ENCODE results near the gene POMGNT1. TPM values are rescaled to one million over a fixed set of nuclear protein-coding genes. Genes with fewer than 3 reads are reported as not detected.
A peak's percentile ranks its signal among the peaks of the same experiment; 100 is the strongest.

The POMGNT1 gene
- polyA plus RNA-seq, 1 donor (not counting 4 experiments of a cell fraction or from before 2014, with no cell fraction given) = 49.6 TPM

DNA sequence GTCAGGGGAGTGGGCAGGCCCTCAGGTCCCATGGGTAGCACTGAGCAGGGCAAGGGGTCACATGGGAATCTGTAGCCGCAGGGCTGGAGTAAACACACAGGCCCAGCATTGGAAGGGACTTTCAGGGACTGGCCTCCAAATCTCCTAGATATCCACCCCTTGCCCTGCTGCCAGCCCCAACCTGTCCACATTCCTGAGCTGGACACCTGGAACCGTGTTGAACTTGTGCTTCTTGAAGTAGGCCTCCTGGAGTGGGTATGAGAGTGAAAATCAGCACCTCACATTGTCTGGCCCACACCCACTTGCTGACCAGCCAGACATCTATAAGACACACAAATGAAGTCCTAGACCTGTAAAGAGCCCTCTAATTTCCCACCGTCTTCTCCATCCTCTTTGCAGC lies 7.7 kb downstream of the POMGNT1 start:
- Histone ChIP-seq H3K27me3 (ENCODE audit: control insufficient read depth, extremely low read depth, insufficient read depth, low read length) (no peaks in the 10 kb centered on the region), H3K4me3 (ENCODE audit: control insufficient read depth in 2 of 3, extremely low read depth in 1 of 3, insufficient read depth in 2 of 3, low read depth in 1 of 3, low read length in 3 of 3) (no peak overlapping the region), H3K9ac (ENCODE audit: control insufficient read depth, extremely low read depth, insufficient read depth, low read length) (no peak overlapping the region), H3K9me3 (ENCODE audit: control insufficient read depth, low read depth, low read length) (no peaks in the 10 kb centered on the region), H3K9me1 (ENCODE audit: control insufficient read depth, extremely low read depth, insufficient read depth, low read length) (peaks cover 4% of the 10 kb centered on the region), H3K4me2 (ENCODE audit: control insufficient read depth, extremely low read depth, insufficient read depth, low read depth, low read length) (no peak overlapping the region), H3K27ac (ENCODE audit: control insufficient read depth, insufficient read depth, low read length) (no peak overlapping the region), H3K79me2 (ENCODE audit: control insufficient read depth, insufficient read depth, low read length) (no peaks in the 10 kb centered on the region), H3K36me3 (ENCODE audit: control insufficient read depth in 2 of 2, extremely low read depth in 1 of 2, insufficient read depth in 2 of 2, low read length in 2 of 2) (peaks cover 27 to 42% of the 10 kb centered on the region in 2 experiments), H4K20me1 (ENCODE audit: control insufficient read depth, extremely low read depth, insufficient read depth, low read length) (no peaks in the 10 kb centered on the region), H3K4me1 (ENCODE audit: control insufficient read depth, extremely low read depth, insufficient read depth, low read length) (peaks cover 28% of the 10 kb centered on the region), H2AFZ (ENCODE audit: control insufficient read depth, low read length) (no peak overlapping the region)
- dilution Hi-C loops (cut with MboI; ENCODE audit: extremely low pct_ligation_motif_present, low sequenced_read_pairs) = loop anchor here (25.0 kb wide), 1 partner anchor 153 kb away; no protein-coding TSS in a partner anchor
- TF ChIP-seq, protein P1, sequence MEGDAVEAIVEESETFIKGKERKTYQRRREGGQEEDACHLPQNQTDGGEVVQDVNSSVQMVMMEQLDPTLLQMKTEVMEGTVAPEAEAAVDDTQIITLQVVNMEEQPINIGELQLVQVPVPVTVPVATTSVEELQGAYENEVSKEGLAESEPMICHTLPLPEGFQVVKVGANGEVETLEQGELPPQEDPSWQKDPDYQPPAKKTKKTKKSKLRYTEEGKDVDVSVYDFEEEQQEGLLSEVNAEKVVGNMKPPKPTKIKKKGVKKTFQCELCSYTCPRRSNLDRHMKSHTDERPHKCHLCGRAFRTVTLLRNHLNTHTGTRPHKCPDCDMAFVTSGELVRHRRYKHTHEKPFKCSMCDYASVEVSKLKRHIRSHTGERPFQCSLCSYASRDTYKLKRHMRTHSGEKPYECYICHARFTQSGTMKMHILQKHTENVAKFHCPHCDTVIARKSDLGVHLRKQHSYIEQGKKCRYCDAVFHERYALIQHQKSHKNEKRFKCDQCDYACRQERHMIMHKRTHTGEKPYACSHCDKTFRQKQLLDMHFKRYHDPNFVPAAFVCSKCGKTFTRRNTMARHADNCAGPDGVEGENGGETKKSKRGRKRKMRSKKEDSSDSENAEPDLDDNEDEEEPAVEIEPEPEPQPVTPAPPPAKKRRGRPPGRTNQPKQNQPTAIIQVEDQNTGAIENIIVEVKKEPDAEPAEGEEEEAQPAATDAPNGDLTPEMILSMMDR (optimal IDR thresholded peaks at IDR 0.05 in 1 of 3, IDR thresholded peaks at IDR 0.05 in 1 of 3, conservative IDR thresholded peaks at IDR 0.05 in 1 of 3; ENCODE audit: extremely low read depth in 1 of 3, insufficient read depth in 2 of 3, low read length in 3 of 3) = no peak
- no peak for TF ChIP-seq EZH2 (IDR thresholded peaks at IDR 0.05; ENCODE audit: low read length)
- peak; percentile 67 for FAIRE-seq
- no peak for DNase-seq (ENCODE audit: low read depth, low spot score)

DNA sequence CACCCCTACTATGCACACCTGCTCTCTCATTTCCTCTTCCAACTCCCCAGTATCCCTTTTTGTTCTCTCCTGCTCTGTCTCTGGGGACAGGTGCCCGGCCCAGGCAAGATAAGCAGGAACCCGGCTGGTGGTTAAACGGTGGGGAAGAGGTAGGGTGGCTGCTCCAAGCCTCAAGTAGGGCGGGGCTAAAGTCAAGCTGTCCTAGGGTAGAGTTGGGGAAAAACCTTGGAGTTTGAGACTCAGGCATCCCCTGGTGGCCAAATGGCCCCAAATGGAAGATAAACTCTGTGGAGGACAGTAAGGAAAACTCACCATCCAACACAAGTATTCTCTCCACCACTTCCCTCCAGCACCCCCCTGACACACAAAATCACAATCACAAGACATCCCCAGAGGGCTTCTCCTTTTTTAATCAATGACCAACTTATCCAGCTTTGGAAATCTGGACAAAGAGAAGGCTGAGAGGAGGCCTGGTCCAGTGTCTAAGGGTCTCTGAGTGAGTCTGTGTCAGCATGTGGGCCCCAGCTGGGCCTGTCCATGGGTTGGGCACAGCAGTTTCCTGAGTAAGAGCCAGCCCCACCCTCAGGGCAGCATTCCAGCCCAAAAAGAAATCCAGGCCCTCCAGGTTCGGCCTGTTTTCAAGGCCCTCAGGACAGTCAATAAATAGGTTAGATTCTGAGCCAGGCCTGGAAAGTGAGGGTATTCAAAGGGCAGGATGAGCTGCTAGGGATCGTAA lies 9.8 kb downstream of the POMGNT1 start:
- peak overlapping the region; percentile 43 for H3K9ac ChIP-seq (ENCODE audit: control insufficient read depth, extremely low read depth, insufficient read depth, low read length)
- peaks cover 36 to 41% of the 10 kb centered on the region in 2 experiments for H3K36me3 ChIP-seq (ENCODE audit: control insufficient read depth in 2 of 2, extremely low read depth in 1 of 2, insufficient read depth in 2 of 2, low read length in 2 of 2)
- peaks cover 8% of the 10 kb centered on the region for H3K9me1 ChIP-seq (ENCODE audit: control insufficient read depth, extremely low read depth, insufficient read depth, low read length)

More for the DNA sequence above, 9.8 kb downstream of the POMGNT1 start:
- DNase-seq (ENCODE audit: low read depth, low spot score) = no peak
- no peak overlapping the region for H2AFZ ChIP-seq (ENCODE audit: control insufficient read depth, low read length)
- H3K4me2 ChIP-seq (ENCODE audit: control insufficient read depth, extremely low read depth, insufficient read depth, low read depth, low read length) = peak overlapping the region; percentile 42
- peak overlapping the region; percentile 58 for H3K27ac ChIP-seq (ENCODE audit: control insufficient read depth, insufficient read depth, low read length)
- dilution Hi-C loops (cut with MboI; ENCODE audit: extremely low pct_ligation_motif_present, low sequenced_read_pairs) = loop anchor here (25.0 kb wide), 1 partner anchor 151 kb away; no protein-coding TSS in a partner anchor
- H3K9me3 ChIP-seq (ENCODE audit: control insufficient read depth, low read depth, low read length) = no peaks in the 10 kb centered on the region
- no peak overlapping the region for H3K4me3 ChIP-seq (ENCODE audit: control insufficient read depth in 2 of 3, extremely low read depth in 1 of 3, insufficient read depth in 2 of 3, low read depth in 1 of 3, low read length in 3 of 3)
- peak; percentile 48 for FAIRE-seq
- H3K4me1 ChIP-seq (ENCODE audit: control insufficient read depth, extremely low read depth, insufficient read depth, low read length) = peaks cover 49% of the 10 kb centered on the region
- H4K20me1 ChIP-seq (ENCODE audit: control insufficient read depth, extremely low read depth, insufficient read depth, low read length) = no peaks in the 10 kb centered on the region
- TF ChIP-seq, protein P1 (optimal IDR thresholded peaks at IDR 0.05 in 1 of 3, IDR thresholded peaks at IDR 0.05 in 1 of 3, conservative IDR thresholded peaks at IDR 0.05 in 1 of 3; ENCODE audit: extremely low read depth in 1 of 3, insufficient read depth in 2 of 3, low read length in 3 of 3) = peak; percentile 27 to 35 (median 29)
- no peak for TF ChIP-seq EZH2 (IDR thresholded peaks at IDR 0.05; ENCODE audit: low read length)
- H3K79me2 ChIP-seq (ENCODE audit: control insufficient read depth, insufficient read depth, low read length) = peaks cover 6% of the 10 kb centered on the region
- no peaks in the 10 kb centered on the region for H3K27me3 ChIP-seq (ENCODE audit: control insufficient read depth, extremely low read depth, insufficient read depth, low read length)
